HL-60/S4 treated with retinoic acid at 250 ng/mL for 4 days and 3 days (cell line): ENCODE data around the gene USP28.

Source experiments
- in situ Hi-C: fragments of 300-500 bp; cut with MboI; formaldehyde crosslinking; loops from 2 replicates; pipeline ENCODE4 v1.7.0; 2022; ENCODE audit warnings: low sequenced_read_pairs

USP28 gene

DNA sequence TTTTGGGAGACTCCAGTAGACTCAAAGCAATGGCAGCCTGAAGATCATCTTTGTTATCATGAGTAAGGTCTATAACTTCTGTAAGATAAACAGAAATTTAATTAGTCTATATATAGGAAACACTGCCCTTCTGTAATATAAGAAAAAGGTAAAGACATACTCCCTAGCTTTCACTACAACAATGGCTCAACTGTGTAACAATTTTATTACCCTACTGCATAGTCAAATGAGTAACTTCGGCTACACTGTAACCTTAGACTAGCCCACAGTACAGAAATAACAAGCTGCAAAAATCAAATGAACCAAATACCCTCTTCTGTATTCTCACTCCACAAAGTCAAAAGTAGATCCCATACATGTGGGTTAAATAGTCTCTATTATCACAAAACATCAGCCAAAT lies 33.7 kb downstream of the USP28 start:
- in situ Hi-C loops: no loop called here

DNA sequence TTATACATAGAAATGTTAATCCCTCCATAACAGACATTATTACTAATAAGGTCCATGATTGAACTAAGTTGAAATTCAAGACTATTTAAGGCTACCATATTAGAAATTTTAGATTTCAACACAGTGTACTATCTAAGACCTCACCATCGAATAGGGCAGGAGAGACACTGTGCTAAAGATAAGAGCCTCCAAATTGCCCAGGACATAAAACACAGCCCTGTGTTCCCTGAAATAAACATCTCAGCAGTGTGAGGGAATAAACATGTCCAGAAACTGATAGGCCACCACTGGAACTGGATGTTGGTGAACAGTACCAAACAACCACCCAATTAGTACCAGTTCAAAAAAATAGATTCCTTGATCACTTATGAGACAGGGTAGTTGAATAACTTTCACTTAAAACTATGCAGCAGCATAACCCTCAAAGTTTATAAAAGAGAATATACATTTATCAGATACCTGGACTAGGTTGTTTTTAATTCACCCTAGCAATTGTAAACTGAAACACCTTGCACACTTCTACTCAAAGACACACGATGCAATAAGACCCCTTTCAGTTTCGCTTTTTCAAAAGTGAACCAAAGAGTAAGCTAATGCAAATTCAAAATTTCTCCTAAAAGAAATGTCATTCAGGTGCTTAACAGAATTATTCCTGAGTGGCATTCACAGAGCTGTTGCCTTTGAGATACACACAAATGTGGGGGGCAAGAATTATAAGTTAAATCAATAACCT lies 34.3 kb downstream of the USP28 start:
- in situ Hi-C loops: no loop called here

- in situ Hi-C loops: no loop called here
These were observed 35.5 kb downstream of the USP28 start for GRCh38 chr11:113839842-113840241.

DNA sequence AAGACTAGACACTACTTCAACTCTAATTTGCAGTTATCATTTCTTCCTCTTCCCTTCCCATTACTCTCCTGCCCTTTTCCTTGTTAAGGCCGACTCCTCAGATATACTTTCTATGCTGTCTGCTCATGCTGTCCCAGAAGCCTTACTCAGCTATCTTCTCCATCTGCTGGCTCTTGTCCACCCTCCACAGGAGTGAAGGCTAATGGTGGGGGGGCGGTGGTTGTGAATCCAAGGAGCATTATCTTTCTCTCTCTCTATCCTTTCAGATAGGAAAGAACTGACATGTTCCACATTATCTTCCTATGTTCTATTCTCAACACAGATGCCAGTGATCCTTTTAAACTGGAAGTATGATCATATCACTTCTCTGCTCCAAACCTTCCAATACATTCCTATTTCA lies 37.4 kb downstream of the USP28 start:
- in situ Hi-C loops: no loop called here

DNA sequence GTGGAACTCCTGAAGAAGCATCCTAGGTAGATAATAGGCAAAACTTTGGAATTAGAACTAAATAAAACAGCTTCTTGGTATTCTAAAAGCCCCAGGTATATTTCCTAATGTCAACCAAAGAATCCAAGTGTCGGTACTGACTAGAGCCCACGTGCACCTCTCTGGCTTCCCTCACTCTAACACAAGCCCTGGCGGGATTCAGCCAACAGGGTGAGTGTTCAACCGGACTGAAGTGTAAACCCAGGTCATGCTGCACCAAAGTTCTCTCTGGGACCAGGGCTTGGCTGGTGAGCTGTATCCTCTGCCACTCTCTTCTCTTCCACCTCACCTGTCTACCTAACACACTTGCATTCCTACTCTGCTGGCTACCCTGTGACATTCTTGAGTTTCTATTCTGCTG lies 40.1 kb downstream of the USP28 start:
- in situ Hi-C loops: no loop called here

- in situ Hi-C loops: no loop called here
These were observed 42.2 kb downstream of the USP28 start for GRCh38 chr11:113833151-113833550.

DNA sequence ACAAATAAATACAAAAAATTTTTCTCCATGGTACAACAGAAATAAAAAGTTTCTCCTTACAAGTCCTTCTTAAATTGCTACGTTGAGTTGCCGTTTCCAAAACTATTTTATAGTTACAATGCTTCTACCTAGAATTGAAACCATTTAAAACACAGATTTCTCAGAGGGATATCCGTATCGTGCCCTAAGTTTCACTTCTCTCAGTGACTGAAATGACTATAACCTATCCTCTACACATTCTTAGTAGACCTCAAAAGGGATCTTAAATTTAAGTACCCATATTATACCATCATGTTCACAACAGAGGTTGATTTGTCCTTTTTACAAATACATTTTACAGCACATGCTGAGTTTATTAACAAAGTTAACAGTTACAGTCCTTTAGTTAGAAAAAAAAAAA lies 44.1 kb downstream of the USP28 start:
- in situ Hi-C loops: no loop called here

DNA sequence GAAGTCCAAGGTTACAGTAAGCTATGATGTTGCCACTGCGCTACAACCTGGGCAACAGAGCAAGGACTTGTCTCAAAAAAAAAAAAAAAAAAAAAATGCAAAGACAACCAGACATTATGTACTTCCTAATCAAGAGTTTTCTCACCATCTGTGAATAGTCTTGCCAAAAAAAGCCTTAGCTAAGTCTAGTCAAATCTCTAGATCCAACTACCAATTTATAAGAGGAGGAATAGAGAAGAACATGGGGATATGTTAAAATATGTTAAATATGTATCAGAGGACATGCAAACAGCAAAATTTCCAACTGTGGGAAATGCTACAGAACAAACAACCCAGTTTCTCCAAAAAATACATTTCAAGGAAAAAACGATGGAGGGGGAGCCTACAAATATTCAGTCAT lies 45.6 kb downstream of the USP28 start:
- in situ Hi-C loops: no loop called here

- in situ Hi-C loops: no loop called here
These were observed 47.2 kb downstream of the USP28 start for GRCh38 chr11:113828191-113828590.

- in situ Hi-C loops: no loop called here
These were observed 47.9 kb downstream of the USP28 start for GRCh38 chr11:113827477-113827876.

GRCh38 chr11:113818426-113818825 lies 56.9 kb downstream of the USP28 start:
- in situ Hi-C loops: no loop called here

DNA sequence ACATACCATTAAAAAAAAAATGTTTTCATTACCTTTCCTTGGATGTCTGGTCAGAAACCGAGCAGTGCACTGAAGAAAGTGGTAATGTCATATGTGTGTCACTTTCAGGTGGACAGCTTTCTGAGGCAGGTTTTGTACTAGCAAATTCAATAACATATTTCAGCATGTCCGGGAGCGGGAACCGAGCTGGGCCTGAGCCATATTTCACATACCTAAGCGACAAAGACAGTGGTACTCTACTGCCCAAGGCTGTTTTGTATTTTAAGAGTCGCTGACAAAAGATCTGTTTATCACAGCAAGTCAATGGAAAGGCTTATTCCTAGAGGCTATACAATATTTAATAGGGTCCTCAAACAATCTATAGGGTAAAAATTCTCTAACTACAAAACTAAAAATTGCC lies 57.7 kb downstream of the USP28 start:
- in situ Hi-C loops: no loop called here

DNA sequence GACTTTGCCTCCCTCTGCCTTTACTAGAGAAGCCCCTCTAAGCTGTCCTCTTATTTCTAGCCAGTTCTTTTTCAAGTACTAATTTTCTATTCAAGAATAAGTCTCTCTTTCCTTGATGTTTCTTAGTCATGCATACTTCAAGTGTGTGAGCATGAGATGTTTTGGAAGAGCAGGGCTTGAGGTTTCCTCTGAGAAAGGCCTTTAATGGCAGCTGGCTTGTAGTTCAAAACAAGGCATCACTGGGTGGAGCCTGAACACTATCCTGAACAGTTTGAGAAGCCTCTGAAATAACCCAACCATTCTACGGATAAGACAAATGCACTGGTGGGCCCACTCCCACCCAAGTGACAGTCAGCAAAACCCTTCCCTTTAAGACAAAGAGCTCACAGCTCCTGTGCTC lies 58.2 kb downstream of the USP28 start:
- in situ Hi-C loops: no loop called here

DNA sequence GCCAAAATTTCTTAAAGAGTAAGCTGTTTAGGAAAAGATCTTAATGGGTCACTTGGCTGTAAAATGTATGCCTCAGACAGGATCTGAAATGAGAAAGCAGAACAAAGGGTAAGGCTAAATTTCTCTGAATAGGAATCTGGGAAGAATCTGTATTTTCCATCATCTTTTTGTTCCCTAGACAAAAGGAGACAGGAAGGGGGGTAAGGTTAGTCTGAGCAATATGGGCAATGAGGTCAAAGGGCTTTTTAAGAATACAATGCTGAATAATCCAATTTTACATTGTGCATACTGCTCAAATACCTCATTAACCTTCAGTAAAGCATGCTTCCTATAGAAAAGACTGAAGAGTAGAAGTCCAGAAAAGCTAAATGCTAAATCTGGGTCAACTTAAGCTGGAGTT lies 61.2 kb downstream of the USP28 start:
- in situ Hi-C loops: no loop called here

DNA sequence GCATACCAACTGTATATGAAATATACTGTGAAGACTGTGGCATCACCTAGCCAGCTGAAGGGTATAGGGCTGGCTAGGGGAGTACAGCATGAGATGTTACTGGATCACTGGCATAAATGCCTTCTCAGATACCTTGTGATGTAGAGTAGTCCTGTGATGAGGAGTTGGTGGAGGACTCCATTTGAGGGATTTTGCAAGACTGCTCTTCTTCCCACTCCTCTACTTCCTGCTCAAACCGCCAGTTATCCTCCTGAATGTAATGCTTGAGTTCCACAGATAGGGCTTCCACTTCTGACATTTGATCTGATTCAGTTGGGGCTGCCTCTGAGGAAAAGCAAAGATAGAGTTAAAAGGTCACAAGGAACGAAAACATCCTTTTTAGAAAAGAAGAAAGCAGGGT lies 66.4 kb downstream of the USP28 start:
- in situ Hi-C loops: no loop called here

GRCh38 chr11:113806406-113806805 lies 69.0 kb downstream of the USP28 start:
- in situ Hi-C loops: no loop called here

DNA sequence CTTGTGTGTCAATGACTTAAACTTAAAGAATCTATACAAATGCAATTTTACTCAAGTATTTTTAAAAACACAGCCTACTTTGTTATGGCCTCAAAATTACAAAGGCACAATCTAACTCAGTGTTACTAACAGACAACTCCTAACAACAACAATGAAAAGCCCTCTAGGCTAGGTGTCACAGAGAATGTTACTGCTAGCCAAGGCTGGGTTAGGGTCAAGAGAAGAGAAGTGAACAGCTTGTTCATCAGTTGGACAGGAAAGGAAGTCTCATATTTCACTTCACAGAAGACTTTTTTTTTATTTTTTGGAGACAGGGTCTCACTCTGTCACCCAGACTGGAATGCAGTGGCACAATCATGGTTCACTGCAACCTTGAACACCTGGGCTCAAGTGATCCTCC lies 69.7 kb downstream of the USP28 start:
- in situ Hi-C loops: no loop called here

DNA sequence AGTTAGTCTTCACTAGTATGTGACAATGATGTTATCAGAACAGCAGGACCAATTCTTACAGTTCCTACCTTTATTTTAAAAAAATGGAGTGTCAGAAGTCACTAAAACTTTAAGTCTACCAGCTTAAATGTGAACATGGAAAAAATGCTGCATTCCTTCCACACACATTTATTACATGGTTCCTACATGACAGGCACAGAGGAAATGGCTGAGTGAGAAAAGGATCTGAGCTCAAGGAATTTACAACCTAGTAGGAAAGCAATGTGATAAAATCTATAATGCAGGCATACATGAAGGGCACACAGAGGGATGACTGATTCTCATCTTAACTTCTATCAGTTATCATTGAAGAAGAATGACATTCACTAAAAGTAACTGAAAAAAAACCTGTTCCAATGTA lies 72.8 kb downstream of the USP28 start:
- in situ Hi-C loops: no loop called here

DNA sequence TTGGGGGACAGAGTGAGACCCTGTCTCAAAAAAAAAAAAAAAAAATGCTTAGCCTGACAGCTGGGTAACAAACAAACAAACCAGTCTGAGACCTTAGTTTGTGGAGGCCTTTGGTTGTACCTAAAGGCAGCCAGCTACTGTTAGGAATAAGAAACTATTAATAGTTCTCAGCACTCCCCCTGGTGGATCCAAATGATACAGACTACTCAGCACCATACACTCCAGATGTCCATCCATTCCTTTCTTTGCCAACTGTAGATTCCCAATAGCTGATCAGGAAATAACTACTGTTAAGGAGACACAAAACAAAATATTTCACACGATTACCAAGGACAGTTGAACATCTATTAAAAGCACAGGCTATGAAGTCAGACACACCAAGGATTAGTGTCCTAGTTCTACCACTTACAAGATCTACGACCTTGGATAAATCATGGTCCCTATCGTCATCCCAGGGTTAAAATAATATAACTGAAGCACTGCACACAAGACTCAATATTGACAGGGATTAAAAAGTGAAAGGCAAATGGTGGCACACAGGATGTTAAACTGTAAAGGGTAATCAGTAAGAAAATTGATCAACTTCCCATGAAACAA lies 78.6 kb downstream of the USP28 start:
- in situ Hi-C loops: loop anchor here (25.0 kb wide), 1 partner anchor 484 kb away; the partner anchor contains the start of gene TTC12

- in situ Hi-C loops: loop anchor here (25.0 kb wide), 1 partner anchor 477 kb away; the partner anchor contains the start of gene TTC12
These were observed 85.6 kb downstream of the USP28 start for GRCh38 chr11:113789675-113790320.

DNA sequence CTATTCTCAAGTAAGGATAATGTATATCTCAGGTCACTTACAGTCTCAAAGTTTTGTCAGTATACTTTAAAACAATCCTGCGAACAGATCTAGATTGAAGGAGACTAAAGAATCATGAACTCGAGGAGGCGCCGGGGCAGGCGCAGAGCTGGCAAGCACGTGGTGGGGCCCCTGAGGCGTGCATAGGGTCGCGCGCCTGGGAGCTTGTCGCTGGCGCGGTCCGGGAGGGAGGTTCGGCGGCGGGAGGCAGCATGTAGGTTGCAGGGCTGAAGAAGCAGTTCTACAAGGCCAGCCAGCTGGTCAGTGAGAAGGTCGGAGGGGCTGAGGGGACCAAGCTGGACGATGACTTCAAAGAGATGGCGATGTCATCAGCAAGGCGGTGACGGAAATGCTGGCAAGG lies 86.4 kb downstream of the USP28 start:
- in situ Hi-C loops: loop anchor here (25.0 kb wide), 1 partner anchor 477 kb away; the partner anchor contains the start of gene TTC12

DNA sequence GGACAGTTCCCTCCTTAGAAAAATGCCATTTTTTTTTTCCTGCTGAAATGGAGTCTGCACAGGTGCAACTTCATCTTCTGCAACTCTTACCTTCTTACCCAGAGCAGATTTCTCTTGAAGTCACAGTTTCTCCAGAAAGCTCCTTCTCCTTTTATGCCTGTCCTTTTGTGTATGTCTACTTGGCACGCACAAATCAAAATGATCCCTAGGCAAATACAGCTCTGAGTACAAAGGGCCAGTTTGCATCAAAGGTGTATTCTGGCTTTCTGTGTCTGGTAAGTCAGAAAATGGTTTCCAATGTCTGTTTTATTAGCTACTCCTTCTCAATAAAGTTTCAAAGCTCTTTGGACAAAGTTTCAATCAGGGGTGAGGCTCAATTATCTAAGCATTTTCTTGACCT lies 93.2 kb downstream of the USP28 start:
- in situ Hi-C loops: loop anchor here (25.0 kb wide), 1 partner anchor 470 kb away; the partner anchor contains the start of gene TTC12
